Mucosa of descending colon (tissue), 3 donors: ENCODE measurements around the gene SACM1L. TPM values are rescaled to one million over a fixed set of nuclear protein-coding genes. Genes with fewer than 3 reads are reported as not detected.

Experiments used
- ATAC-seq: fragments of 200-7000 bp; cut with Tn5 transposase; one replicate; pipeline ENCODE4 v1.9.1; 2020; ENCODE audit warnings: mild to moderate bottlenecking, moderate library complexity
- DNase-seq, 3 donors: peaks; one replicate each; pipeline ENCODE4 v3.0.0-alpha.2; 2020
- H3K36me3 ChIP-seq: fragments of 200-600 bp; one replicate; pipeline ENCODE4 v1.8.0; 2021; ENCODE audit warnings: low read depth, mild to moderate bottlenecking
- H3K4me1 ChIP-seq: fragments of 200-600 bp; one replicate; pipeline ENCODE4 v1.8.0; 2021; ENCODE audit warnings: low read depth, mild to moderate bottlenecking
- H3K4me3 ChIP-seq: fragments of 200-600 bp; one replicate; pipeline ENCODE4 v1.8.0; 2021; ENCODE audit warnings: mild to moderate bottlenecking
- H3K9me3 ChIP-seq: fragments of 200-600 bp; one replicate; pipeline ENCODE4 v1.8.0; 2021; ENCODE audit warnings: mild to moderate bottlenecking
- intact Hi-C, 2 donors: fragments of 100-400 bp; cut with DNase I in 1 of 2; cut with micrococcal nuclease in 1 of 2; formaldehyde crosslinking; loops; one replicate each; pipeline versions ENCODE4 v1.11.0 to v1.11.1; 2022; cut with DNase I, micrococcal nuclease
- total RNA-seq, 3 donors: library from RNA; stranded (reverse); fragmentation: NEBNext Ultra II Directional in 2 of 3; extraction: Animal tissue kit (Norgen Biotek cat#: 25700) in 2 of 3; gene quantifications; one replicate each; pipeline versions ENCODE4 v1.2.1 to v1.2.4, GENCODE V29; 2021 to 2023
- TF ChIP-seq, protein P1 (sequence below): fragments of 200-600 bp; IDR thresholded peaks from one replicate; pipeline ENCODE4 v1.8.0; 2022; ENCODE audit warnings: antibody characterized with exemption, mild to moderate bottlenecking
- donor health status: DM: no; HTN: no; CAD: no; lungs with moderate emphysema.
- donor health status: DM: no; HTN: no; CAD: no.
- donor health status: DM: no; HTN: yes; CAD: no.

SACM1L gene
- total RNA-seq, 3 donors from 2014 or later = 54.1 to 62.6 (median 57.2) TPM

DNA sequence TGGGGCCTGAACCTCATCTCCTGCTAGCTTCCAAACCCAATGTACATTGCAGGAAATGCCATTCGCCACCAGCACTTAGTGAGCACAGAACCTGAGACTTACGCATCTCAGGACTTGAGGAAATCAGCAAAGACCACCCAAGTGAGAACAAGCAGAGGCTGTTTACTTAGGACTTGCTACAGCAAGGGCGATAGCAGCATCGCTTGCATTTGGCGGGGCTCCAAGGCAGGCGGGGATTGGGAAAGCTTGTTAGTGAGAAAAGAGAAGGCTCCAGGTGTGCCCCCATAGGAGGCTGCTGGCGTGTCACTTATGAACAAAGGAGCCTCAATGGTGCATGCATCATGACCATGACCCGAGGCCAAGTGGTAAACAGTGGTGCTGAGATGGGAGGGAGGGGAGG, 87.4 kb downstream of the SACM1L start:
- TF ChIP-seq, protein P1, sequence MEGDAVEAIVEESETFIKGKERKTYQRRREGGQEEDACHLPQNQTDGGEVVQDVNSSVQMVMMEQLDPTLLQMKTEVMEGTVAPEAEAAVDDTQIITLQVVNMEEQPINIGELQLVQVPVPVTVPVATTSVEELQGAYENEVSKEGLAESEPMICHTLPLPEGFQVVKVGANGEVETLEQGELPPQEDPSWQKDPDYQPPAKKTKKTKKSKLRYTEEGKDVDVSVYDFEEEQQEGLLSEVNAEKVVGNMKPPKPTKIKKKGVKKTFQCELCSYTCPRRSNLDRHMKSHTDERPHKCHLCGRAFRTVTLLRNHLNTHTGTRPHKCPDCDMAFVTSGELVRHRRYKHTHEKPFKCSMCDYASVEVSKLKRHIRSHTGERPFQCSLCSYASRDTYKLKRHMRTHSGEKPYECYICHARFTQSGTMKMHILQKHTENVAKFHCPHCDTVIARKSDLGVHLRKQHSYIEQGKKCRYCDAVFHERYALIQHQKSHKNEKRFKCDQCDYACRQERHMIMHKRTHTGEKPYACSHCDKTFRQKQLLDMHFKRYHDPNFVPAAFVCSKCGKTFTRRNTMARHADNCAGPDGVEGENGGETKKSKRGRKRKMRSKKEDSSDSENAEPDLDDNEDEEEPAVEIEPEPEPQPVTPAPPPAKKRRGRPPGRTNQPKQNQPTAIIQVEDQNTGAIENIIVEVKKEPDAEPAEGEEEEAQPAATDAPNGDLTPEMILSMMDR = no peak
- Histone ChIP-seq H3K4me1 (peaks cover 5% of the 10 kb centered on the region), H3K9me3 (no peaks in the 10 kb centered on the region), H3K4me3 (no peak overlapping the region), H3K36me3 (no peaks in the 10 kb centered on the region)
- intact Hi-C loops = no loop called here
- no peak for ATAC-seq
- peak in 2 of 3 donors; percentile 42 to 51 for DNase-seq

DNA sequence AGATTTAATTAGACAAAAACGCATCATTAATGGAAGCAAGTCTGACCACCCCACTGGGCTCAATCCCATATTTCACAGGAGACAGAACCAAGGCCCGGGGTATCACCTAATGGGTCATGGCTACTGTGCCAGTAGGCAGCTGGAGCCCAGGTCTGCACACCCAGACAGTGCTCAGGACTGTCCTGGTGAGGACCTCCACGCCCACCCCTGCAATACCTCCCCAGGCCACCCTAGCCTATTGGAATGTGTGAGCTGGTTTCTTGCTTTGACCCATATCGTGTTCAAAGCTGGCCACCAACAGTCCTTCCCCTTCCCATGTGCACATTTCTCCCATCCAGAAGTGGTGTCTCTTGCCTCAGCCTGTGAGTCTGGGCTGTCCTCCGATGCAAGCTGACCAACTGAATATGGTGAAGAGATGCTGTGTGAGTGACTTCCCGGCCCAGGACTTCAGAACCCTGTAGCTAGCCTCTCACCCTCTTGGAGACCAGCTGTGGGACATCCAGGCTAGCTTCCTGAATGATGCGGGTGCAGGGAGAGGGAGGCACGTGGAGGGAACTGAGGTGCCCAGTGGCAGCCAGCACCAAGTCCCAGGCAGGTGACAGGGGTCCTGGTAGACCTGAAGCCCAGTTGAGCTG, 88.0 kb downstream of the SACM1L start:
- TF ChIP-seq, protein P1 = no peak
- no peaks in the 10 kb centered on the region for H3K9me3 ChIP-seq
- peaks cover 3% of the 10 kb centered on the region for H3K4me1 ChIP-seq
- intact Hi-C loops = no loop called here
- ATAC-seq (no peak), DNase-seq (no peak)
- no peak overlapping the region for H3K4me3 ChIP-seq
- no peaks in the 10 kb centered on the region for H3K36me3 ChIP-seq

DNA sequence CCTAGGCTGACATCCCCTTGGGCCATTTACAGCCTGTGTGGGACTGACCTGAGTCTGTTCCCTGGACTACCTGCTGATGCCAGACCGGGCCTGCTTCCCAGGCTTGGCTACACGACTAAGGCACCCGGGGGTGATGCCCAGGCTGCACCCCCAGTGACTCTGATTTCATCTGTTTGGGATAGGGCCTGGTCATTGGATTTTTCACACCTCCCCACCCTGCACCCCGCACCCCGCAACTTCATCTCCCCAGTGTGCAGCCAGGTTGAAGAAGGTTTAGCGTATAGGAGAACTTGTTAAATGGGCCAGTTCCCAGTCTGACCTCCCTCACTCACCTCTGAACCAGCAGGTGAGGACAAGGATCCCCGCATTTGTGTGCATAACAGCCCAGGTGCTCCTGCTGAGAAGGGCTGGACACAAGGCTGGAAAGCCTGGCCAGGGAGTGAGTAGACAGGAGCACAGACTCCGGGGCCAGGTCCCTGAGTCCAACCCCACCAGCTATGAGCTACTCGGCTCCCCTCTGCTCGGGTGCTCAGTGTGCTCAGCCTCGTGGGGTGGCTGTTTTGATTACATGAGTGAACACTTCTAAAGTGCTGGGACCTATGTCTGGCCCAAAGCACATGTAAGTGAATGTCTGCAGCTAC, 88.7 kb downstream of the SACM1L start:
- Histone ChIP-seq H3K4me1 (no peaks in the 10 kb centered on the region), H3K36me3 (no peaks in the 10 kb centered on the region), H3K9me3 (no peaks in the 10 kb centered on the region), H3K4me3 (no peak overlapping the region)
- intact Hi-C loops = no loop called here
- DNase-seq (no peak), ATAC-seq (no peak)
- TF ChIP-seq, protein P1 = no peak

DNA sequence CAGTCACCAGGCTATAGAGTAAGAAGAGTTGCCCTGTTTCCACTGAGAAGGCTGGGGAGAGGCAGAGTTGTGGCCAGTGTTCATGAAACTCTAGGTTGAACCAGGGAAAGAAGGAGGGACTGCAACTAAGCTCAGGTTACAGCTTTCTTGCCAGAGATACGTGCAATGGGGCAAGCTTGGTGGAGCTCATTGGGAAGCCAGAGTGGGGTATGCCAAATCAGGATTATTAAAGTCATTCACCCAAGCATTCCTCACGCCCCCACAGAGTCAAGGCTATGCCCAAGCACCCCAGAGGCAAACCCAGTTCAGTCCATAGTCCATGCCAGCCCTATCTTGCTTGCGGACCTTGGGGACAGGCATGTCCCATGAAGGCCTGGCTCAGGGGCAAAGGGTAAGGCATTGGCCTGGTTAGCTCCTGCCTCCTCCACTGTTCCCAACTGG, 89.6 kb downstream of the SACM1L start:
- no peaks in the 10 kb centered on the region for H3K4me1 ChIP-seq
- H3K9me3 ChIP-seq = no peaks in the 10 kb centered on the region
- ATAC-seq (no peak), DNase-seq (no peak)
- TF ChIP-seq, protein P1 = no peak
- intact Hi-C loops = no loop called here
- no peaks in the 10 kb centered on the region for H3K36me3 ChIP-seq
- H3K4me3 ChIP-seq = no peak overlapping the region

DNA sequence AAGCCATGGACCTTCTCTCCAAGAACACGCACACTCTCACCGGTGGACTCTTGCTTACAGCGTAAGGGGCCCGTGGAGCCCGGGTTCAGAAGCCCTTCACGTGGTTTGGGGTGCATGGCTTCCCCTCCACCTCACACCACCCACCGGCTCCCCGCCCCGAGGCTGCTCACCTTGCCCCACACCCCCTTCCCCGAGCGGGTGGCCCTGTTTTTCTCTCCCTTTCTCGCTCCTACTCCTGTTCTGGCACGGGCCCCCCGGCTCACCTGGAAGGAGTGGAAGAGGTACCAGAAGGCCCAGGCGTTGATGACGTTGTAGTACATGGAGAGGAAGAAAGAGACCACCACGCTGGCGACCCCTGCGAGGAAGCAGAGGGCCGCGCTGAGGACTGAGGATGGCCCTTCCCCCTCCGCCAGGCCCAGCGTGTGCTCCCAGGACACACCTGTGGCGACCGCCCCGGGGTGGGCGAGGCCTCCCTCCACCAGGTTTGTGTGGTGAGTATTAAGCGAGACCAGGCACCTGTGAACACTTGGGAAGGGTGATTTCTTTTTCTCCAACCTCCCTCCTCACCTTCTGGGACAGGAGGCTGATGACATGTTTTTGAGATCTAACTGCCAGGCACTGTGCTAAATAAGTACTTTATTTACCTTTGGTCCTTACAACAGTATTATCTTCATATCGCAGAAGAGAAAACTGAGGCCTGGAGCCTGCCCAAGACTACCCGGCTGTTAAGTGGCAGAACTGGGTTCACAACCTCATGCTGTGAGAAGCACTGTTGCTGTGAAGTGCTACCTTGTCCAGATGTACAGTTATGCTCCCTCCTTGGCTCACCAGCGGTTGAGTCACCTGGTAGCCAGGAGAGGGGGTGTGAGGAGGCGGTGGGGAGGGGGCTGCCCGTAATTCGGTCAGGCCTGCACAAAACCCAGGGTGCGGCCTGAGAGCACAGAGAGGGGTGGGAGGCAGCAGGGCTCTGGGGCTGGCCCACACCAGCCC, 90.8 kb downstream of the SACM1L start:
- no peak overlapping the region for H3K4me3 ChIP-seq
- intact Hi-C loops = no loop called here
- DNase-seq (no peak), ATAC-seq (no peak)
- H3K36me3 ChIP-seq = no peaks in the 10 kb centered on the region
- TF ChIP-seq, protein P1 = no peak
- no peaks in the 10 kb centered on the region for H3K4me1 ChIP-seq
- H3K9me3 ChIP-seq = no peaks in the 10 kb centered on the region
